ENCODE data around the gene MRPL10.
A peak's percentile ranks its signal among the peaks of the same experiment; 100 is the strongest.

The MRPL10 gene

DNA sequence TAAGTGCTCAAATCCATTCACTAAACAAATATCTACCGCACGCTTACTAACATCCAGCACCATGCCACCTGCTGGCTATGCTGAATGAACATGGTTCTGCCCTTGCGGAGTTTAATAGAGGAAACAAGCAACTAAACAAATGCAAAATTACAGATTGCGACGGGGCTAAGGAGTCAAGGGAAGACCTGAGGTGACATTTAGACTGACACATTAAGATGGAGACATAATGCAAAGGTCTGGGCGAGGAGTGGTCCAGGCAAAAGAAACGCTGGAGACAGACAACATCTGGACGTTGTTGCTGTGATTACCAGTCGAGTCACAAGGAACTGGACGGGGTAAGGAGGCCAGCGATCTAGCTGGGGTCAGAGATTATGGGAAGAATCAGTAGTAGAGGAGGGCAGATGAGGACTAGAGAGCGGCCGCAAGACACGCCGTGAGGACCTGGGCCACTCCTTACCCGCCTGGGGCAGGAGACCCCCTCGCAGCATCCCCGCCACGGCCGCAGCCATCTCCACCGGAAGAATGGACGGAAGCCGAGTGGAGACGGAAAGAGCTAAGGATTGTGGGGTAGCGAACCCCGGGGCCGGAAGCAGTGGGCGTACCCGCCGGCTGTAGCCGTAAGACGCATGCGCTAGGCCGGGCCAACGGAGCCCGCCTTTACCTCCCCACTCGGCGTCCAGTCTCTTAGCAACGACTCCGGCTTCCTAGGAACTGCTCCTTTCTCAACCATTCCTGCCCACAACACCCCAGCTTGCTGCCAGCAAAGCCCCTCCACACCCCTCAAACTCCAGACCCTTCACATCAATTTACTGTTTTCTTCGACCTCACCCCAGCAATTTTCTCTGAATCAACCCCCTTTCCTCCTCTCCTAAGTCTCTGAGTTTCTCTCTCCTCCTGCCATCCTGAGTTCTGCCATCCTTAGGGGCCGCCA, at the start of gene MRPL10, which contains the start of gene LRRC46:
Gene MRPL10 (minus strand): TSS at position 539 of the 931 bp plus-strand sequence. CDS start 30 bp downstream, at position 509.
Gene LRRC46 (plus strand): TSS at position 668 of the 931 bp plus-strand sequence. CDS start 320 bp downstream, outside the sequence.
- peak; percentile 94 for DNase-seq

DNA sequence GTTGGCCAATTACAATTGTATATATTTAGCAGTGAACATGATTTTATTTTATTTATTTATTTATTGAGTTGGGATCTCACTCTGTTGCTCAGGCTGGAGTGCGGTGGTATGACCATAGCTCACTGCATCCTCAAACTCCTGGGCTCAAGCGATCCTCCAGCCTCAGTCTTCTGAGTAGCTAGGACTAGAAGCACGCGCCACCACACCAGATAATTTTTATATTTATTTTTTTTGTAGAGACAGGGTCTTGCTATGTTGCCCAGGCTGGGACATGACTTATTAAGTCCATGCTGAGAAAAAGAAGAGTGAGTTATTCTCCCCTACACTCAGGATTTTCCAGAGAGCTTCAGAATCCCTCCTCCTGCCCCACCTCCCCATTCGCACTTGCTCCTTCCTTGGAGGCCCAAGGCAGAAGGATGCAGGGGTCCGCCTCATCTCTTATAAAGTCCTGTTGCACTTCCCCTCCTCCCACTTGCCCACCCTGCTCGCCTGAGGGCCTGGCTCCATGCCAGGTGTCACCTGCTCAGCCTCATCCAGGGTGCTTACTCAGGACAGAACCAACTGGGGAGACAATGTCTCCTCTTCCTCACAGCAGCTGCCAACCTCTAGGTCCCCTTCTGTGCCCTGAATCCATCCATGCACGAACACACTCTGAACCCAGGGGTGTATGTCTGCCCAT, 48.6 kb upstream of the MRPL10 start:
- no peak for DNase-seq

- no peak for DNase-seq
Observed at GRCh38 chr17:47879028-47879585, 47.8 kb upstream of the MRPL10 start.

GRCh38 chr17:47878203-47879027, 47.1 kb upstream of the MRPL10 start:
- no peak for DNase-seq

DNA sequence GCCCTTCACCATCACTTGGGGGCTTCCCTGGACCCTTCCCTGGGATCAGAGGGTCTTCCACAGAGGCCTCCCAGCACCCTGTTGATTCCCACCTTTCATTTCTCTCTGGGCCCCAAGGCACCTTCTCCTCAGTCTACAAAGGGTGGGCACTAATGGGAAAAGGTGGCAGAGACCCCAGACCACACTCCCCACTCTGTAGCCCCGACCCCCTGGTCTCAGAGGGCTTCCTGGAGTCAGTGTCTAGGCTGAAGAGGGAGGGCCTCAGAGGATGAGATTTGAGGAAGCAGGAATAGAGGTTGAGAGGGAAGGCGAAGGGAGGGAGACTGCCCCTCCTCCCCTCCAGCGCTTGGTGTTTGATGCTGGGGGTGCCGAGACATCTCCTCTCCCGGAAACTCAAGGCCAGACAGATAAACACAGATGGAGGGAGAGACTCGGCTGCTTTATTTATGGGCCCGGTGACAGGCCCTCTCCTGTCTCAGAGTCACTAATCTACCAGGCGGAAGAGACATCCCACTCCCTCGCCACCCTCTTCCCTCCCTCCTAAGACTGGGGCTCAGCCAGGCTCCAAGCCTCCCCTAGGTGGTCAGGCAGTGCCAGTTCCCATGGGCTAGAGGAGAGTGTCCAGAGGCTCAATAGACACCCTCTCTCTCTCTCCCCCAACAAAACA, 46.2 kb upstream of the MRPL10 start:
- no peak for DNase-seq

- DNase-seq, result no peak
Observed at GRCh38 chr17:47875011-47875985, 44.0 kb upstream of the MRPL10 start.

GRCh38 chr17:47873200-47874090, 42.1 kb upstream of the MRPL10 start:
- no peak for DNase-seq

GRCh38 chr17:47872651-47873161, 41.4 kb upstream of the MRPL10 start:
- no peak for DNase-seq

DNA sequence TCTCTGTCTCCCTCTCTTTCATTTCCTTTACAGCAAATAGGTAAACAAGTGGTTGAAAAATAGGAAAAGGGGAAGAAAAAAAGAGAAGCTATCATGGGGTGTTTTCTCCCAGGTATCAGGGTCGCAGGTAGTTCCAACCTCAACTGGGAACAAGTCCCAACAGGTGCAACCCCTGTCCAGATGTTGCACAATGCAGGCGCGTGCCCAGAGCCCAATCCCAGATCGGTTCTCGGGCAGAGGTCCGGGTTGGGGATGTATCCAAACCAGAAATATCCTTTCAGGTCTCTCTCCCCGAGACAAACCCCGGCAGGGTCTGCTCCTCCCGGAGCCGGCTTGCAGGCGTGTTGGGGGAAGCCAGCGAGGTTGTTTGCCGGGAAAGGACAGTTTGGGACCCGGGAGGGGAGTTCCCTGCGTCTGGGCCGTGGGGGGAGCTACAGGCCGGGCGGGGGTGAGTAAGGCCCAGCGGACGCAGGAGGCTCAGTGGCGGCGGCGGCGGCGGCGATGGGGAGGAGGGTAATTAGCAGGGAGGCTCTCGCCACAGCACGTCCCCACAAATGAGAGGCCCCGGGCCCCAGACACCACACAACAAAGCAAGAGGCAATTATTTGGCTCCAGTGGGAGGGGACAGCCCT, 40.8 kb upstream of the MRPL10 start:
- DNase-seq, result no peak

DNA sequence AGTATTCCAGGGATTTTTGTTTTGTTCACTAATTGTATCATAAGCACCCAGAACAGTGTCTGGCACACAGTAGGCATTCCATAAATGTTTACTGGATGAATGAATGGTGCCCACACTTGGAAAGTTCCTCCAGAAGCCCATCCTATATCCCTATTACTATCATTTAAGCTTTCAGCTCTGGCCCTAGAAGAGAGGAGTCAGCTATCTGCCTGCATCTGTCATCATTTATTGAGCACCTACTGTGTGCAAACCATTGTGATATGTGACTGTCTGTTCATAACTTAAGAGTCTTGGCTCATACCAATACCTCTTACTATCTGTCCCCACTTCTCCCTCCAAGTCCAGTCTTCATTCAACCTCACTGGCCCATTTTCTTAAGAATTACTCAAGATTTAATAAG, 39.7 kb upstream of the MRPL10 start:
- DNase-seq, result no peak

- DNase-seq, result no peak
Observed at GRCh38 chr17:47870056-47870455, 38.7 kb upstream of the MRPL10 start.

GRCh38 chr17:47869114-47869513, 37.8 kb upstream of the MRPL10 start:
- no peak for DNase-seq

DNA sequence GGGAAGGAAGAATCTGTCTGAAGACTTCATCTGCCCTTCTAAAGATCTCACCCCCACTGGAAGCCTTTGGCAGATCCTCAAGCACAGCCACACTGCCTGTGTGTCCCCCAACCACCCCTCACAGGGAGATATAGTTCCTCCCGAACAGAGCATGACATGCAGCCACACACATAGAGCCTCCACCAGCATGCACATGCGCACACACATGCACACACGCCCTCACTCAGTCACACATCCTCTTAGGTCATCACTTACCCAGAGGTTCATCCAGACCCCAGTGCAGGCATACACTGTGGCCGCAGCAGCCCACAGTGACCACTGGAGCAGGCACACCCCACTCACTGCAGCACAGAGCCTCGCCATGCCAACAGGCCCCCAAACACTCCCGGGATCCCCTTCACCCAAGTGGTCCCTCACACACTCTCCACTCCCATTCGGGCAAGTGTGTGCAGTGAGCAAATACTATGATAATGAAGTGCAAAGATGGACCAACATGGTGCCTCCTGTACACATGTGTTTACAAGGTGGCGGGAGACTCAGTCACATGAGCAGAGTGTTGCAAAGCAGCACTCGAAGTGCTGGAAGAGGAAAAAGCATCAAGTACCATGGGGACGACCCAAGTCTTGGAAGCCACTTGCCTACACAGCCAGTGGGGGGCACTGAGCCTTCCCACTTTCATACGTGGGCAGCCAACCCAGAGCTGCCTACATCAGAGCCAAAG, 36.6 kb upstream of the MRPL10 start:
- DNase-seq, result no peak

- no peak for DNase-seq
Observed at GRCh38 chr17:47866941-47867340, 35.6 kb upstream of the MRPL10 start.

DNA sequence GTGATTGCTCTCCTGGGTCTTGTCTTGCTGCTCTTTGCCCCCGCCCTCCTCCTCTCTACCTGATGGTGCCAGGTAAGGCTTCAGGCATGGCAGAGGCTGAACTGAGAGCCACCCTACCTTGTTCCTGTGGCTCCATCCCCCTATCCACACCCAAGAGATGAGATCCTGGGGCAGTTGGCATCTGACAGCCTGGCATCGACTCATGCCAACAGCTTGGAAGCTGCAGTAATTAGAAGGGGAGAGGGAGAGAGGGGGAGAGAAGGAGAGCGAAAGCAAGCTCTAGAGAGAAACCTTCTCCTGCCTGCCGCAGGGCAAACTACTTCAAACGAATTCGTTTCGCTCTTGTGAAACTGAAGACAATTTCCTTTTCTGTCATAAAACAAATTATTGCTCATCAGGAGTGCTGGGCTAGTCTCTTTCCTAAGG, 33.5 kb upstream of the MRPL10 start:
- no peak for DNase-seq

- no peak for DNase-seq
Observed at GRCh38 chr17:47862621-47863440, 31.5 kb upstream of the MRPL10 start.

GRCh38 chr17:47860386-47860785, 29.0 kb upstream of the MRPL10 start:
- no peak for DNase-seq

Data from midbrain (tissue), 1 donor.